ENCODE results near the gene CFB. TPM values are rescaled to one million over a fixed set of nuclear protein-coding genes. Genes with fewer than 3 reads are reported as not detected.

Gene CFB
- total RNA-seq, 1 donor from 2014 or later = not detected

- DNase-seq (ENCODE audit: low read depth, low spot score) = no peak
- peaks cover 9% of the 10 kb centered on the region for H3K4me1 Mint-ChIP-seq
- H3K36me3 Mint-ChIP-seq (ENCODE audit: low read depth) = peaks cover 15% of the 10 kb centered on the region
- TF ChIP-seq CTCF (conservative IDR thresholded peaks at IDR 0.05) = no peak
- peak overlapping the region; percentile 68 for H3K4me3 Mint-ChIP-seq
- no peak overlapping the region for H3K27ac Mint-ChIP-seq (ENCODE audit: unreplicated experiment)
- H3K27me3 Mint-ChIP-seq (ENCODE audit: low read depth) = peaks cover 7% of the 10 kb centered on the region
- H3K9me3 Mint-ChIP-seq = peaks cover 3% of the 10 kb centered on the region
Observed at GRCh38 chr6:31952890-31953289, 7.0 kb downstream of the CFB start.

DNA sequence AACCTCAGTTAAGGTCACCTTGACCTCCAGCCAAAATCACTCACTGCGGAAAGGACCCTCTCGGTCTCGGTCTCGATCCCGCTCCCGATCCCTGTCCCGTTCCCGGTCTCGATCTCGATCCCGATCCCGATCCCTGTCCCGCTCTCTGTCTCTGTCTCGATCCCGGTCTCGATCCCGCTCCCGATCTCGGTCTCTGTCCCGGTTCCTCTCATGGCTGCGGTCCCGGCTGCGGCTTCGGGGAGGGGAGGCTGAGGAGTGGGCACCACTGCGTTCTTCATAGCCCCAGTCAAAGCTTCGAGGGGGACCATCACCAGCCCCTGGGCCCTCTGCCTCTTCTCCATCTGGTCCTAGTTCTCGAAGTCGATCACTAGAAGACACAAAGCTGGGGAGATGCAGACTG lies 8.6 kb downstream of the CFB start:
- Mint-ChIP-seq H3K27me3 (ENCODE audit: low read depth) (no peaks in the 10 kb centered on the region), H3K4me1 (peaks cover 21% of the 10 kb centered on the region), H3K4me3 (peak overlapping the region; percentile 67), H3K36me3 (ENCODE audit: low read depth) (peaks cover 15% of the 10 kb centered on the region), H3K27ac (ENCODE audit: unreplicated experiment) (no peak overlapping the region), H3K9me3 (no peaks in the 10 kb centered on the region)
- no peak for DNase-seq (ENCODE audit: low read depth, low spot score)
- no peak for TF ChIP-seq CTCF (conservative IDR thresholded peaks at IDR 0.05)

DNA sequence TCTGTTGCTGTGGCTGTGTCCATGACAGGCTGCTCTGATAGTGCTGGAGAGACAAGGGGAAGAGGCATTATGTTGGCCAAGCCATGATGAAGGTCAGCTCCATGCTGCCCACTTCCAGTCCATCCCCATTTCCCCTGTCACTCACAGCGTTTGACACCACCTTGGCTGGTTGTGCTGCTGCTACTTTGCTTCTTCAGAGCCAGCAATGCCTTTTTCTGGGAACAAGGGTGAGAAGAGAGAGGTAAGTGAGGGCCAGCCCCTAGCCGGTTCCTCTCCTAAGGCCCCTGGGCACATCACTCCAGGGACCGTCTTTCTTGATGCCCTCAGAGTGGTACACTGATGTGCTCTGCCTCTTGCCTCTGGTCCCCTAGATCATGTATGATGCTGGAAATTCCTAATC lies 10.9 kb downstream of the CFB start:
- Mint-ChIP-seq H3K27me3 (ENCODE audit: low read depth) (no peaks in the 10 kb centered on the region), H3K36me3 (ENCODE audit: low read depth) (peaks cover 11% of the 10 kb centered on the region), H3K4me3 (peak overlapping the region; percentile 98), H3K9me3 (no peaks in the 10 kb centered on the region), H3K4me1 (peaks cover 27% of the 10 kb centered on the region), H3K27ac (ENCODE audit: unreplicated experiment) (no peak overlapping the region)
- TF ChIP-seq CTCF (conservative IDR thresholded peaks at IDR 0.05) = no peak
- DNase-seq (ENCODE audit: low read depth, low spot score) = no peak

DNA sequence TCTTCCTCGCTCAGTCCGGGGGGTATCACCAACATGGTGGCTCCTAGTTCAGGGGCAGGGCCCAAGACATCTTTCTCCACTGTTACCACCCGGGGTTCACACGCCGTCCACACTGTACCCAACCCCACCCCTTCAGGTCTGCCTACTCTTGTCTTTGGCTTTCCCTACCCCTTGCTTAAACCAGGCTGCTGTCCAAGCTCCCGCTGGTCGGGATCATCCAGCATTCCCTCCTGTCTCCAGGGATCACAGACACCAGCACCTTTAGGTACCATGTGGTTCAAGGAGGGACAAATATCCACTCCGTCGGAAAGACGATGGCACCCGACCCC lies 12.5 kb downstream of the CFB start:
- Mint-ChIP-seq H3K27me3 (ENCODE audit: low read depth) (no peaks in the 10 kb centered on the region), H3K4me1 (peaks cover 27% of the 10 kb centered on the region), H3K36me3 (ENCODE audit: low read depth) (peaks cover 6% of the 10 kb centered on the region), H3K9me3 (no peaks in the 10 kb centered on the region), H3K4me3 (peak overlapping the region; percentile 98), H3K27ac (ENCODE audit: unreplicated experiment) (peak overlapping the region; percentile 95)
- no peak for DNase-seq (ENCODE audit: low read depth, low spot score)
- TF ChIP-seq CTCF (conservative IDR thresholded peaks at IDR 0.05) = no peak

- H3K36me3 Mint-ChIP-seq (ENCODE audit: low read depth) = peaks cover 5% of the 10 kb centered on the region
- peak within 1 kb of the TSS; percentile 99 for H3K27ac Mint-ChIP-seq (ENCODE audit: unreplicated experiment)
- peak within 1 kb of the TSS; percentile 98 for H3K4me3 Mint-ChIP-seq
- H3K27me3 Mint-ChIP-seq (ENCODE audit: low read depth) = no peaks in the 10 kb centered on the region
- H3K9me3 Mint-ChIP-seq = no peaks in the 10 kb centered on the region
- peak; percentile 95 for DNase-seq (ENCODE audit: low read depth, low spot score)
- peaks cover 27% of the 10 kb centered on the region for H3K4me1 Mint-ChIP-seq
- TF ChIP-seq CTCF (conservative IDR thresholded peaks at IDR 0.05) = no peak
Observed at GRCh38 chr6:31958741-31959739, 13.1 kb downstream of the CFB start, which contains the start of the genes NELFE and SKIC2. Gene NELFE, minus strand, starts transcription at chr6:31958971. Its CDS starts 525 bp downstream, at chr6:31958446. Gene SKIC2, plus strand, starts transcription at chr6:31959175. Its CDS starts 18 bp downstream, at chr6:31959193.

All from neural crest cell (in vitro differentiated cells).